Measurements from ENCODE around the gene MARS1.
"Not testable (repeated sequence)": the region's sequence is repeated elsewhere in the genome, so short reads cannot be mapped to it uniquely, and the experiment has no call there.

DNA sequence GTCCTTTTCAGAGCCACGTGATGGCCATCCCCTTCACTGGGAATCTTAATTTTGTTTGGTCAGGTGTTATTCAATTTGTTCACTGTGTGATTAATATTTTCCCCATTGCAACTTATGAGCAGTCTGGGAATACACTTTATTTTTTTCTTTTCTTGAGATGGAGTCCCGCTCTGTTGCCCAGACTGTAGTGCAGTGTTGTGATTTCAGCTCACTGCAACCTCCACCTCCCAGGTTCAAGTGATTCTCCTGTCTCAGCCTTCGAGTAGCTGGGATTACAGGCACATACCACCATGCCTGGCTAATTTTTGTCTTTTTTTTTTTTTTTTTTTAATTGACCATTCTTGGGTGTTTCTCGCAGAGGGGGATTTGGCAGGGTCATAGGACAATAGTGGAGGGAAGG lies 18.7 kb downstream of the MARS1 start:
- TF ChIP-seq, protein P1, sequence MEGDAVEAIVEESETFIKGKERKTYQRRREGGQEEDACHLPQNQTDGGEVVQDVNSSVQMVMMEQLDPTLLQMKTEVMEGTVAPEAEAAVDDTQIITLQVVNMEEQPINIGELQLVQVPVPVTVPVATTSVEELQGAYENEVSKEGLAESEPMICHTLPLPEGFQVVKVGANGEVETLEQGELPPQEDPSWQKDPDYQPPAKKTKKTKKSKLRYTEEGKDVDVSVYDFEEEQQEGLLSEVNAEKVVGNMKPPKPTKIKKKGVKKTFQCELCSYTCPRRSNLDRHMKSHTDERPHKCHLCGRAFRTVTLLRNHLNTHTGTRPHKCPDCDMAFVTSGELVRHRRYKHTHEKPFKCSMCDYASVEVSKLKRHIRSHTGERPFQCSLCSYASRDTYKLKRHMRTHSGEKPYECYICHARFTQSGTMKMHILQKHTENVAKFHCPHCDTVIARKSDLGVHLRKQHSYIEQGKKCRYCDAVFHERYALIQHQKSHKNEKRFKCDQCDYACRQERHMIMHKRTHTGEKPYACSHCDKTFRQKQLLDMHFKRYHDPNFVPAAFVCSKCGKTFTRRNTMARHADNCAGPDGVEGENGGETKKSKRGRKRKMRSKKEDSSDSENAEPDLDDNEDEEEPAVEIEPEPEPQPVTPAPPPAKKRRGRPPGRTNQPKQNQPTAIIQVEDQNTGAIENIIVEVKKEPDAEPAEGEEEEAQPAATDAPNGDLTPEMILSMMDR (IDR thresholded peaks at IDR 0.05): not testable (repeated sequence)
- TF ChIP-seq POLR2AphosphoS5 (IDR thresholded peaks at IDR 0.05; ENCODE audit: insufficient read depth in 1 of 2, low read depth in 1 of 2); POLR2A (IDR thresholded peaks at IDR 0.05): not testable (repeated sequence)

All from vagina (tissue), 2 donors.